ENCODE data around the gene PDZD2.
"Not testable (repeated sequence)": the region's sequence is repeated elsewhere in the genome, so short reads cannot be mapped to it uniquely, and the experiment has no call there.

PDZD2 gene

GRCh38 chr5:31939151-31939550 is 300.2 kb downstream of the PDZD2 start:
- no peak for DNase-seq

GRCh38 chr5:31941151-31941755 is 302.3 kb downstream of the PDZD2 start:
- no peak for DNase-seq

- no peak for DNase-seq
Measured at GRCh38 chr5:31942546-31942945, 303.6 kb downstream of the PDZD2 start.

- no peak for DNase-seq
Measured at GRCh38 chr5:31944684-31945445, 305.9 kb downstream of the PDZD2 start.

- no peak for DNase-seq
Measured at GRCh38 chr5:31948006-31948405, 309.1 kb downstream of the PDZD2 start.

GRCh38 chr5:31952067-31952466 is 313.1 kb downstream of the PDZD2 start:
- no peak for DNase-seq

- DNase-seq, result no peak
Measured at GRCh38 chr5:31954091-31954490, 315.2 kb downstream of the PDZD2 start.

GRCh38 chr5:31957151-31957550 is 318.2 kb downstream of the PDZD2 start:
- DNase-seq, result no peak

GRCh38 chr5:31962351-31962751 is 323.4 kb downstream of the PDZD2 start:
- DNase-seq, result no peak

GRCh38 chr5:31962871-31963307 is 324.0 kb downstream of the PDZD2 start:
- DNase-seq, result no peak

GRCh38 chr5:31963358-31964006 is 324.6 kb downstream of the PDZD2 start:
- no peak for DNase-seq

- DNase-seq, result no peak
Measured at GRCh38 chr5:31964007-31964360, 325.1 kb downstream of the PDZD2 start.

GRCh38 chr5:31965227-31965626 is 326.3 kb downstream of the PDZD2 start:
- no peak for DNase-seq

GRCh38 chr5:31966936-31967335 is 328.0 kb downstream of the PDZD2 start:
- DNase-seq, result no peak

GRCh38 chr5:31967461-31967860 is 328.5 kb downstream of the PDZD2 start:
- no peak for DNase-seq

- no peak for DNase-seq
Measured at GRCh38 chr5:31972558-31972957, 333.6 kb downstream of the PDZD2 start.

- DNase-seq, result not testable (repeated sequence)
Measured at GRCh38 chr5:31975189-31975612, 336.3 kb downstream of the PDZD2 start.

- DNase-seq, result no peak
Measured at GRCh38 chr5:31976169-31976568, 337.2 kb downstream of the PDZD2 start.

- DNase-seq, result no peak
Measured at GRCh38 chr5:31981361-31981945, 342.5 kb downstream of the PDZD2 start.

GRCh38 chr5:31982027-31982426 is 343.1 kb downstream of the PDZD2 start:
- no peak for DNase-seq

- no peak for DNase-seq
Measured at GRCh38 chr5:31982621-31983020, 343.7 kb downstream of the PDZD2 start.

GRCh38 chr5:31983851-31984250 is 344.9 kb downstream of the PDZD2 start:
- DNase-seq, result no peak

GRCh38 chr5:31984691-31985090 is 345.8 kb downstream of the PDZD2 start:
- DNase-seq, result no peak

- DNase-seq, result no peak
Measured at GRCh38 chr5:31986101-31986500, 347.2 kb downstream of the PDZD2 start.
